Renal pelvis (tissue), 4 donors: Measurements from ENCODE around the gene SF3B5. TPM values are rescaled to one million over a fixed set of nuclear protein-coding genes. Genes with fewer than 3 reads are reported as not detected.
"Not testable (repeated sequence)": the region's sequence is repeated elsewhere in the genome, so short reads cannot be mapped to it uniquely, and the experiment has no call there.

Experiments
- DNase-seq: peaks from one replicate; pipeline ENCODE4 v3.0.0-alpha.2; 2013
- polyA plus RNA-seq, 3 donors: library from polyadenylated mRNA; unstranded; fragments of 120-200 nt; gene quantifications; one replicate each; pipeline ENCODE4 v1.2.1, GENCODE V29; 2013; ENCODE audit not compliant: insufficient read length in 3 of 3

Gene SF3B5
- polyA plus RNA-seq, 3 donors, result 134 to 172 (median 159) TPM

- DNase-seq, result no peak
These were observed 24.0 kb upstream of the SF3B5 start for GRCh38 chr6:144119376-144119775.

GRCh38 chr6:144115219-144115618, 19.8 kb upstream of the SF3B5 start:
- no peak for DNase-seq

- DNase-seq, result no peak
These were observed 18.0 kb upstream of the SF3B5 start for GRCh38 chr6:144113366-144113765.

- no peak for DNase-seq
These were observed 14.8 kb upstream of the SF3B5 start for GRCh38 chr6:144110210-144110609.

GRCh38 chr6:144106206-144106605, 10.8 kb upstream of the SF3B5 start:
- peak; percentile 11 for DNase-seq

- peak; percentile 77 for DNase-seq
These were observed 9.6 kb upstream of the SF3B5 start for GRCh38 chr6:144104898-144105487.

- DNase-seq, result no peak
These were observed 9.1 kb upstream of the SF3B5 start for GRCh38 chr6:144104488-144104887.

GRCh38 chr6:144103026-144103563, 7.7 kb upstream of the SF3B5 start:
- no peak for DNase-seq

- no peak for DNase-seq
These were observed 3.6 kb upstream of the SF3B5 start for GRCh38 chr6:144098993-144099392.

- no peak for DNase-seq
These were observed 641 bp downstream of the SF3B5 start for GRCh38 chr6:144094731-144095133.

GRCh38 chr6:144093658-144094057, 1.7 kb downstream of the SF3B5 start:
- no peak for DNase-seq

- no peak for DNase-seq
These were observed 2.1 kb downstream of the SF3B5 start for GRCh38 chr6:144093236-144093635.

GRCh38 chr6:144090384-144090783, 5.0 kb downstream of the SF3B5 start:
- no peak for DNase-seq

- DNase-seq, result no peak
These were observed 7.5 kb downstream of the SF3B5 start for GRCh38 chr6:144087789-144088426.

- DNase-seq, result no peak
These were observed 8.4 kb downstream of the SF3B5 start for GRCh38 chr6:144086959-144087358.

GRCh38 chr6:144083172-144083571, 12.2 kb downstream of the SF3B5 start:
- no peak for DNase-seq

GRCh38 chr6:144082412-144082811, 13.0 kb downstream of the SF3B5 start:
- DNase-seq, result not testable (repeated sequence)

GRCh38 chr6:144077871-144078270, 17.5 kb downstream of the SF3B5 start:
- DNase-seq, result no peak

GRCh38 chr6:144075875-144076274, 19.5 kb downstream of the SF3B5 start:
- DNase-seq, result no peak

GRCh38 chr6:144075187-144075586, 20.2 kb downstream of the SF3B5 start:
- DNase-seq, result no peak

- DNase-seq, result no peak
These were observed 22.3 kb downstream of the SF3B5 start for GRCh38 chr6:144073024-144073423.

GRCh38 chr6:144069506-144069905, 25.9 kb downstream of the SF3B5 start:
- DNase-seq, result no peak

- no peak for DNase-seq
These were observed 26.6 kb downstream of the SF3B5 start for GRCh38 chr6:144068794-144069193.
